GM12892 (cell line): ENCODE data around the gene SLC44A1.
"Not testable (repeated sequence)": the region's sequence is repeated elsewhere in the genome, so short reads cannot be mapped to it uniquely, and the experiment has no call there.

Experiments
- DNase-seq: peaks from one replicate; pipeline ENCODE4 v3.0.0; 2011; ENCODE audit not compliant: insufficient read length
- FAIRE-seq: peaks from 2 replicates; lab custom pipeline; 2011; peaks lifted over from hg19 to GRCh38; lab: Jason Lieb, UNC
- POLR2A ChIP-seq: IDR thresholded peaks from 2 replicates; pipeline ENCODE4 v1.6.1; 2011; ENCODE audit warnings: low read depth, low read length, control low read depth
- POLR2AphosphoS5 ChIP-seq: IDR thresholded peaks from 2 replicates; pipeline ENCODE4 v1.6.1; 2011; ENCODE audit warnings: low read depth, low read length, control low read depth
- TAF1 ChIP-seq: IDR thresholded peaks from 2 replicates; pipeline ENCODE4 v1.6.1; 2011; ENCODE audit warnings: low read depth, mild to moderate bottlenecking, control low read depth, low read length, borderline replicate concordance

The SLC44A1 gene

GRCh38 chr9:105259274-105259673 lies 14.8 kb downstream of the SLC44A1 start:
- DNase-seq, result no peak
- TF ChIP-seq TAF1, result no peak
- TF ChIP-seq POLR2AphosphoS5, result no peak
- TF ChIP-seq POLR2A, result no peak
- FAIRE-seq, result no peak

GRCh38 chr9:105259731-105260612 lies 15.5 kb downstream of the SLC44A1 start:
- no peak for FAIRE-seq
- no peak for DNase-seq
- TF ChIP-seq POLR2AphosphoS5 (no peak), POLR2A (no peak), TAF1 (no peak)

GRCh38 chr9:105262497-105262896 lies 18.0 kb downstream of the SLC44A1 start:
- no peak for FAIRE-seq
- TF ChIP-seq TAF1 (no peak), POLR2A (no peak), POLR2AphosphoS5 (no peak)
- no peak for DNase-seq

GRCh38 chr9:105264380-105264779 lies 19.9 kb downstream of the SLC44A1 start:
- no peak for DNase-seq
- FAIRE-seq, result no peak
- no peak for TF ChIP-seq POLR2AphosphoS5
- TF ChIP-seq TAF1, result no peak
- no peak for TF ChIP-seq POLR2A

GRCh38 chr9:105268254-105268653 lies 23.8 kb downstream of the SLC44A1 start:
- FAIRE-seq, DNase-seq: not testable (repeated sequence)

GRCh38 chr9:105269593-105269992 lies 25.1 kb downstream of the SLC44A1 start:
- DNase-seq (no peak), FAIRE-seq (no peak)
- no peak for TF ChIP-seq POLR2A
- no peak for TF ChIP-seq POLR2AphosphoS5
- no peak for TF ChIP-seq TAF1

- no peak for FAIRE-seq
- TF ChIP-seq TAF1, result no peak
- no peak for TF ChIP-seq POLR2AphosphoS5
- TF ChIP-seq POLR2A, result no peak
- no peak for DNase-seq
Measured at GRCh38 chr9:105270711-105271110, 26.3 kb downstream of the SLC44A1 start.

GRCh38 chr9:105273731-105274130 lies 29.3 kb downstream of the SLC44A1 start:
- FAIRE-seq, result no peak
- DNase-seq, result no peak
- TF ChIP-seq TAF1, result no peak
- no peak for TF ChIP-seq POLR2AphosphoS5

GRCh38 chr9:105275111-105275510 lies 30.7 kb downstream of the SLC44A1 start:
- no peak for FAIRE-seq
- no peak for TF ChIP-seq POLR2A
- no peak for TF ChIP-seq POLR2AphosphoS5
- no peak for TF ChIP-seq TAF1
- no peak for DNase-seq

- DNase-seq, result no peak
Measured at GRCh38 chr9:105275938-105276337, 31.5 kb downstream of the SLC44A1 start.

GRCh38 chr9:105278751-105279150 lies 34.3 kb downstream of the SLC44A1 start:
- FAIRE-seq, result no peak
- no peak for DNase-seq
- TF ChIP-seq POLR2AphosphoS5, result no peak
- TF ChIP-seq TAF1, result no peak
- TF ChIP-seq POLR2A, result no peak

More at GRCh38 chr9:105275938-105276337, 31.5 kb downstream of the SLC44A1 start:
- TF ChIP-seq POLR2AphosphoS5 (no peak), TAF1 (no peak), POLR2A (no peak)
- FAIRE-seq, result no peak

GRCh38 chr9:105280691-105281090 lies 36.2 kb downstream of the SLC44A1 start:
- TF ChIP-seq POLR2A (no peak), TAF1 (no peak), POLR2AphosphoS5 (no peak)
- FAIRE-seq (no peak), DNase-seq (no peak)

- DNase-seq, result no peak
- no peak for FAIRE-seq
- no peak for TF ChIP-seq TAF1
- no peak for TF ChIP-seq POLR2A
Measured at GRCh38 chr9:105281272-105281671, 36.8 kb downstream of the SLC44A1 start.

- FAIRE-seq, result no peak
- TF ChIP-seq POLR2A (no peak), POLR2AphosphoS5 (no peak), TAF1 (no peak)
Measured at GRCh38 chr9:105281926-105282325, 37.5 kb downstream of the SLC44A1 start.

More at GRCh38 chr9:105281926-105282325, 37.5 kb downstream of the SLC44A1 start:
- DNase-seq, result no peak
